Neural cell (in vitro differentiated cells): Measurements from ENCODE around the gene KLF16.

ENCODE experiments used
- CTCF ChIP-seq: fragments of 450-650 bp; IDR thresholded peaks from 2 replicates; pipeline ENCODE4 v1.5.1; 2014; ENCODE audit warnings: antibody characterized with exemption, mild to moderate bottlenecking, moderate library complexity; ENCODE audit not compliant: poor library complexity, severe bottlenecking
- EP300 ChIP-seq: fragments of 450-650 bp; conservative IDR thresholded peaks from 2 replicates; pipeline ENCODE4 v1.6.1; 2014; ENCODE audit warnings: antibody characterized with exemption, mild to moderate bottlenecking, moderate library complexity; ENCODE audit not compliant: poor library complexity, severe bottlenecking
- EZH2 ChIP-seq: fragments of 200-600, 300-800 bp; shearing (Covaris generic), sonication (generic); IDR thresholded peaks from 2 replicates; pipeline ENCODE4 v1.6.1; 2014; ENCODE audit warnings: antibody characterized with exemption, low read length, borderline replicate concordance, mild to moderate bottlenecking; ENCODE audit not compliant: insufficient read depth, poor library complexity, severe bottlenecking
- MXI1 ChIP-seq: fragments of 450-650 bp; conservative IDR thresholded peaks from 2 replicates; pipeline ENCODE4 v1.6.1; 2014; ENCODE audit warnings: antibody characterized with exemption, mild to moderate bottlenecking; ENCODE audit not compliant: poor library complexity, severe bottlenecking
- POLR2AphosphoS5 ChIP-seq: IDR thresholded peaks from 2 replicates; pipeline ENCODE4 v1.6.1; 2012
- RAD21 ChIP-seq: fragments of 450-650 bp; conservative IDR thresholded peaks from 2 replicates; pipeline ENCODE4 v1.6.1; 2014; ENCODE audit warnings: antibody characterized with exemption, mild to moderate bottlenecking, moderate library complexity
- REST ChIP-seq: IDR thresholded peaks from 2 replicates; pipeline ENCODE4 v1.6.1; 2012; ENCODE audit warnings: borderline replicate concordance
- SMC3 ChIP-seq: fragments of 450-650 bp; conservative IDR thresholded peaks from 2 replicates; pipeline ENCODE4 v1.6.1; 2014; ENCODE audit warnings: antibody characterized with exemption, mild to moderate bottlenecking, moderate library complexity; ENCODE audit not compliant: poor library complexity
- TAF1 ChIP-seq: IDR thresholded peaks from 2 replicates; pipeline ENCODE4 v1.6.1; 2012; ENCODE audit warnings: low read depth

- TF ChIP-seq CTCF = no peak
- TF ChIP-seq REST = no peak
- no peak for TF ChIP-seq POLR2AphosphoS5
- TF ChIP-seq EP300 = no peak
- TF ChIP-seq EZH2 = no peak
- TF ChIP-seq SMC3 = no peak
- no peak for TF ChIP-seq TAF1
- no peak for TF ChIP-seq RAD21
- TF ChIP-seq MXI1 = no peak
Observed at GRCh38 chr19:1808395-1808731, 55.0 kb downstream of the KLF16 start.
